Dendritic cell treated with granulocyte-macrophage colony-stimulating factor and Interleukin-4, amounts not matched to agents 40 ng/mL and 50 ng/mL, for 4 days (primary cell): ENCODE measurements around the gene C4orf51.

Experiments used
- H3K27ac Mint-ChIP-seq: one replicate; pipeline ENCODE4 v1.8.0; 2022; ENCODE audit warnings: mild to moderate bottlenecking, mixed read lengths
- H3K27me3 Mint-ChIP-seq: one replicate; pipeline ENCODE4 v1.8.0; 2022; ENCODE audit warnings: mild to moderate bottlenecking, mixed read lengths
- H3K36me3 Mint-ChIP-seq: one replicate; pipeline ENCODE4 v1.8.0; 2022; ENCODE audit warnings: low read depth, mixed read lengths
- H3K4me1 Mint-ChIP-seq: one replicate; pipeline ENCODE4 v1.8.0; 2022; ENCODE audit warnings: low read depth, mixed read lengths
- H3K4me3 Mint-ChIP-seq: one replicate; pipeline ENCODE4 v1.8.0; 2022; ENCODE audit warnings: mild to moderate bottlenecking, moderate library complexity, mixed read lengths
- H3K9me3 Mint-ChIP-seq: one replicate; pipeline ENCODE4 v1.8.0; 2022; ENCODE audit warnings: mixed read lengths
- intact Hi-C: fragments of 100-400 bp; cut with micrococcal nuclease; formaldehyde crosslinking; loops from one replicate; pipeline ENCODE4 v1.15.0; 2022

C4orf51 gene

GRCh38 chr4:145743641-145744040, 63.7 kb downstream of the C4orf51 start:
- Mint-ChIP-seq H3K9me3 (peaks cover 10% of the 10 kb centered on the region), H3K27ac (no peak overlapping the region), H3K36me3 (no peaks in the 10 kb centered on the region), H3K4me3 (no peak overlapping the region), H3K27me3 (peaks cover 11% of the 10 kb centered on the region), H3K4me1 (peaks cover 14% of the 10 kb centered on the region)
- intact Hi-C loops = no loop called here

DNA sequence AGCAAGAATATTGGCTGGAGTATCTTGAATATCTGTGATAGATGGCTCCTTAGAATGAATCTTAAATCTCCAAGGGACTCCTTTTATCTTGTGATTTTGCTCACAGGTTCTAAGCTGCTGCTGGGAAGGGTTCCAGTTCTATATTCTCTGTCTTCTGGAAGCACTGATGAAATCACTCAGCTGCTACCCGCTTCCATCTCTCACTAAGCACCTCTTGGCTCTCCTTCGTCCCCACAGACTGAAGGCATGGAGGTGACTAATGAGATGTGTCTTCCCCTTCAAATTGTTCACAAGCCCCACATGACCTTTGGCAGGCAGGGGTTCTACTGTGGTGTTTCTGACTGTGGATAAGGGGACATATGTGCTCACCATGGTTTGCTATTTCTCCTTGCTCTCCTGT, 75.9 kb downstream of the C4orf51 start:
- Mint-ChIP-seq H3K4me1 (peaks cover 15% of the 10 kb centered on the region), H3K36me3 (no peaks in the 10 kb centered on the region), H3K27me3 (no peaks in the 10 kb centered on the region), H3K27ac (peak overlapping the region; percentile 37), H3K9me3 (peaks cover 2% of the 10 kb centered on the region), H3K4me3 (no peak overlapping the region)
- intact Hi-C loops = no loop called here

DNA sequence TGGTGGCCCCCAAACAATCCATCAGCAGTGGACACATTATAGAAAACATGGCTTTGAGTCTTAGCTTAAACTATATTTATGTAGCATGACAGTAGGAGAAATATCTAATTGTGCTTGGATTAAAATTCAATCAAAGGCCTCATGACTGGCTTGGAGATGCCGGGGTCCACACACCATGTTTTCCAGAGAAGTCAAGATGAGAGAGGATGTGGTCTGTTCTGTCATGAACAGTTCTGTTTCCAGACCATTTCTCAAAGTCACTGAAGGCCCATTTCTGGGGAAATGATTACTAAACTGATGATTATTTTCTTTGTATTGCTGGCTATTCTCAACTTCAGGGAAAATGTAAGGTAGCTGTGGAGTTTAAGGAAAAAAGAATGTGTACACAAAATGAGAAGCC, 76.3 kb downstream of the C4orf51 start:
- Mint-ChIP-seq H3K9me3 (no peaks in the 10 kb centered on the region), H3K36me3 (no peaks in the 10 kb centered on the region), H3K4me1 (peaks cover 15% of the 10 kb centered on the region), H3K27ac (peak overlapping the region; percentile 37), H3K4me3 (no peak overlapping the region), H3K27me3 (no peaks in the 10 kb centered on the region)
- intact Hi-C loops = no loop called here

- Mint-ChIP-seq H3K4me1 (peaks cover 15% of the 10 kb centered on the region), H3K9me3 (no peaks in the 10 kb centered on the region), H3K27me3 (no peaks in the 10 kb centered on the region), H3K36me3 (no peaks in the 10 kb centered on the region), H3K4me3 (no peak overlapping the region), H3K27ac (no peak overlapping the region)
- intact Hi-C loops = no loop called here
Measured at GRCh38 chr4:145757188-145757587, 77.2 kb downstream of the C4orf51 start.

- Mint-ChIP-seq H3K4me3 (no peak overlapping the region), H3K27ac (no peak overlapping the region), H3K4me1 (peaks cover 15% of the 10 kb centered on the region), H3K9me3 (no peaks in the 10 kb centered on the region), H3K36me3 (no peaks in the 10 kb centered on the region), H3K27me3 (no peaks in the 10 kb centered on the region)
- intact Hi-C loops = no loop called here
Measured at GRCh38 chr4:145760176-145760575, 80.2 kb downstream of the C4orf51 start.

DNA sequence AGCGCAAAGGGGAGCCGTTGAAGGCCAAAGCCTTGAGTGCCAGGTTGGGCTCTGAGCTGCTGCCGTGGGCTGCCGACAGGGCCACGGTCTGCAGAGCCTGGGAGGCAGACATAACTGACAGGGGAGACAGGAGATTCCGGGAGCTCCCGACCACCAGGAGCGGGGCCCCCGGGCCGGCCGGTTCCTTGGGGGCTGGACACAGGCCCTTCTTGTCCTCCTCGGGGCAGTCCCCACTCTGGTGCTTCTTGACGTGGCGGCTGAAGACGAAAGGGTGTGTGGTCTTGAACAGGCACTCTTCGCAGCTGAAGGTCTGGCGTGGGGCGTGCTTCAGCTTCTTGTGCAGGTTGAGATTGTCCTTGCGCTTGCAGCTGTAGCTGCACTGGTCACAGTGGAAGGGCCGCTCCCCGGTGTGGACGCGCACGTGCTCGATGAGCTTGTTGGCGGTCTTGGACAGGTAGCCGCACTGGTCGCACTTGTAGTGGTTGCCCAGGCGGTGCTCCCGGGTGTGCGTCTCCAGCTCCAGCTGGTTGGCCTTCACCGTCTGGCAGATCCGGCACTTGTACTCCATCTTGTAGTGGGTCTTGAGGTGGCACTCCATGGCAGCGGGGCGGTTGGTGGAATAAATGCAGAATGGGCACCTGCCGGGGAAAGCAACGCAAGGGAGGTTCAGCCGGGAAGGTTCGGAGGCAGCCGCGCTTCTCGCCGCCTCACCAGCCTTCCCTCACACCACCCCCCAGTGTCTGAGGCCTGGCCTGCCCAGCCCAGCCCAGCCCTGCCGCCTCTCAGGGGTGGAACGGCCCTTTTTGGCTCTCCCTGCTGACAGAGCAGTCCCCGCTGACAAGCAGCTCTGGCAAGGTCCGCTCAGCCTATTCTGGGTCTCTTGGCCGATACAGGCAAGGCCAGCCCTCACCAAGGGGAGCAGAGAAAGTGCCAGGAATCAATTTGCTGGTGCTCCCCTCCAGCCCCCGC, 81.3 kb downstream of the C4orf51 start:
- Mint-ChIP-seq H3K27me3 (no peaks in the 10 kb centered on the region), H3K4me1 (peaks cover 9% of the 10 kb centered on the region), H3K27ac (no peak overlapping the region), H3K4me3 (no peak overlapping the region), H3K36me3 (no peaks in the 10 kb centered on the region), H3K9me3 (peaks cover 3% of the 10 kb centered on the region)
- intact Hi-C loops = no loop called here

GRCh38 chr4:145762719-145763118, 82.8 kb downstream of the C4orf51 start:
- peaks cover 18% of the 10 kb centered on the region for H3K9me3 Mint-ChIP-seq
- no peaks in the 10 kb centered on the region for H3K4me1 Mint-ChIP-seq
- H3K27me3 Mint-ChIP-seq = no peaks in the 10 kb centered on the region
- intact Hi-C loops = no loop called here
- H3K4me3 Mint-ChIP-seq = no peak overlapping the region
- H3K27ac Mint-ChIP-seq = no peak overlapping the region
- no peaks in the 10 kb centered on the region for H3K36me3 Mint-ChIP-seq

DNA sequence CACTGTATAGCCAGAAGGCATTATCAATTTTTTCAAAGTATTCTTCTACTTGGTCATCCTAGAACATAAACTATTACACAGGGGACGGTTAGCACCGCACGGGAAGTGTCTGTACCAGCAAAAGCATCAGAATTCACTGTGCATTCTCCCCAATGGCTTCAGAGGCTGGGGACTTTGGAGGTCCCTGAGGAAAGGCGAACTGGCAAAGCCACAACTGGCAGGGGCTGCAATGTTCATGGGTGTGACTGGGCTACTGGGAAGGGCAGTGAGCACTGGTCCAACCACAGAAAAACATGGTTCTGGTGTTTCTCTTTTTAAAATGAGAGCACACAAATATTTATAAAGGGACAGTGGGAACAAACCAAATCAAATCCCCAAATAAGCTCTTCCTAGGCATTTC, 83.5 kb downstream of the C4orf51 start:
- intact Hi-C loops = no loop called here
- no peak overlapping the region for H3K4me3 Mint-ChIP-seq
- H3K36me3 Mint-ChIP-seq = no peaks in the 10 kb centered on the region
- no peaks in the 10 kb centered on the region for H3K27me3 Mint-ChIP-seq
- H3K4me1 Mint-ChIP-seq = no peaks in the 10 kb centered on the region
- no peak overlapping the region for H3K27ac Mint-ChIP-seq
- peaks cover 19% of the 10 kb centered on the region for H3K9me3 Mint-ChIP-seq

DNA sequence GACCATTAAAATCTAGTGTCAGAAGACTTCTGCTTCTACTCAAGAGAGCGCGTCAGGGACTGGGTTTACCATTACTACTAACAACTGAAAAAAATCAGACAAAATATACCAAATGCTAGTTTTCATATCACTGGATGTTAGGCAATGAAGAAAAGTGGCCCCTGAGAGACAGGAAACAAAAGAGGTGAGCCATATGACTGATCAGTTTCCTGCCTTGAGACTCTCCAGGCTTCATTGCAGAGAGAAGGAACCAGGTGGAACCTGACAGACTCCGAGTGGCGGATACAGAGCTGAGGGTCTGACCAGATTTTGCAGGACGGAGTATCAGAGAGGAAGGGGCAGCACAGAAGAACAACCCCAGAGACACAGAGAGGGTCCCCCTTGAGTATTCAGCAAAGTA, 86.3 kb downstream of the C4orf51 start:
- Mint-ChIP-seq H3K4me1 (peaks cover 10% of the 10 kb centered on the region), H3K4me3 (no peak overlapping the region), H3K9me3 (peaks cover 19% of the 10 kb centered on the region), H3K36me3 (no peaks in the 10 kb centered on the region), H3K27ac (no peak overlapping the region), H3K27me3 (no peaks in the 10 kb centered on the region)
- intact Hi-C loops = no loop called here

DNA sequence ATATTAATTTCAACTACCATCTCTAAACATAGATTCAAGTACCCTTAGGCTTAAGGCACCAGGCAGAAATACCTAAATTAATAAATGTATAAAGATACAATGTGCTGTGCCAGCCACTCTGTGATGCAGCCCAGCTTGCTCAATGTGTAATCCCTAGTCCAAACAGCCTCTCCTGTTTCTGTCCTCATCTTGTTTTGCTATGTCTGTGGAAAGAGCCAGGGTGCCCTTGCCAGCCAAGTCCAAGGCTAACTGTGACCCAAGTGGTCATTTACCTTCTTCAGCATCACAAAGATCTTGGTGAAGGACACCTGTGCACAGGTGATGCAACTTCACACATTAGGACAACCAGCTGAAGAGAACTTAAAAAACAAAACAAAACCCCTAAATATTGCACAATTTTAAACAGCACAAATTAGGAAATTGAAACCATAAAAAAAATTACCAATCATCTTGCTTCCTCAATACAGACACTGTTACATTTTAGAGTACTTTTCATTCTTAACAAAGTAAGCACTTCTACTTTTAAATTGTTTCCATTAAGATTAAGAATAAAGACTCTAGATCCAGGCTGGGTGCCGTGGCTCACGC, 89.6 kb downstream of the C4orf51 start:
- Mint-ChIP-seq H3K36me3 (no peaks in the 10 kb centered on the region), H3K9me3 (peaks cover 19% of the 10 kb centered on the region), H3K4me1 (peaks cover 12% of the 10 kb centered on the region), H3K27me3 (no peaks in the 10 kb centered on the region), H3K4me3 (peak overlapping the region; percentile 32), H3K27ac (peak overlapping the region; percentile 82)
- intact Hi-C loops = no loop called here

DNA sequence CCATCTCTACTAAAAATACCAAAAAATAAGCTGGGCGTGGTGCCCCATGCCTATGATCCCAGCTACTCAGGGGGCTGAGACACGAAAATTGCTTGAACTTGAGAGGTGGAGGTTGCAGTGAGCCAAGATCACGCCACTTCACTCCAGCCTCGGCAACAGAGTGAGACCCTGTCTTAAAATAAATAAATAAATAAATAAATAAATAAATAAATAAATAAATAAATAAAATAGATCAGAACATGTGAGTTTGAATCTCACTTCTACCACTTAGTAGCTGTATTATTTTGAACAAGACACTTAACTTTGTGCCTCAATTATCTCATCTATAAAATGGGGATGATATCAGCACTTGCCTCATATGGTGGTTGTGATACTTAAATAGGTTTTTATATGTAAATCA, 90.2 kb downstream of the C4orf51 start:
- Mint-ChIP-seq H3K4me1 (peaks cover 12% of the 10 kb centered on the region), H3K9me3 (peaks cover 19% of the 10 kb centered on the region), H3K36me3 (no peaks in the 10 kb centered on the region), H3K27ac (peak overlapping the region; percentile 82), H3K4me3 (peak overlapping the region; percentile 32), H3K27me3 (no peaks in the 10 kb centered on the region)
- intact Hi-C loops = no loop called here

DNA sequence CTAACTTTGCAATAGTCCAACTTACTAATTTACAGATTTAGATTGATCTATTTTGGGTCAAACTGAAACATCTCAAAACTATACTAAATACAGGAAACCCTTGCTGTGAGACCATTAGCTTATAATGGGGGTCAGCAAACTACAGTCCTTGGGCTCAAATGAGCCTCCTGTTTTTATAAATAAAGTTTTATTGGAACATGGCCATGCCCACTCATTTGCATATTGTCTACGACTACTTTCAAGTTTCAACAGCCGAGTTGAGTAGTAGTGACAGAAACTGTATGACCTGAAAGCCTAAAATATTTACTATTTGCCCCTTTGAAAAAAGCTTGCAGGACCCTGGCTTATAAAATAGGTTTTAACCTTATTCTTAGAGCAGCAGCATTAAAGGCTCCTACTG, 92.4 kb downstream of the C4orf51 start:
- H3K4me1 Mint-ChIP-seq = peaks cover 12% of the 10 kb centered on the region
- H3K36me3 Mint-ChIP-seq = no peaks in the 10 kb centered on the region
- intact Hi-C loops = no loop called here
- H3K27me3 Mint-ChIP-seq = no peaks in the 10 kb centered on the region
- H3K4me3 Mint-ChIP-seq = no peak overlapping the region
- H3K9me3 Mint-ChIP-seq = peaks cover 4% of the 10 kb centered on the region
- H3K27ac Mint-ChIP-seq = no peak overlapping the region

DNA sequence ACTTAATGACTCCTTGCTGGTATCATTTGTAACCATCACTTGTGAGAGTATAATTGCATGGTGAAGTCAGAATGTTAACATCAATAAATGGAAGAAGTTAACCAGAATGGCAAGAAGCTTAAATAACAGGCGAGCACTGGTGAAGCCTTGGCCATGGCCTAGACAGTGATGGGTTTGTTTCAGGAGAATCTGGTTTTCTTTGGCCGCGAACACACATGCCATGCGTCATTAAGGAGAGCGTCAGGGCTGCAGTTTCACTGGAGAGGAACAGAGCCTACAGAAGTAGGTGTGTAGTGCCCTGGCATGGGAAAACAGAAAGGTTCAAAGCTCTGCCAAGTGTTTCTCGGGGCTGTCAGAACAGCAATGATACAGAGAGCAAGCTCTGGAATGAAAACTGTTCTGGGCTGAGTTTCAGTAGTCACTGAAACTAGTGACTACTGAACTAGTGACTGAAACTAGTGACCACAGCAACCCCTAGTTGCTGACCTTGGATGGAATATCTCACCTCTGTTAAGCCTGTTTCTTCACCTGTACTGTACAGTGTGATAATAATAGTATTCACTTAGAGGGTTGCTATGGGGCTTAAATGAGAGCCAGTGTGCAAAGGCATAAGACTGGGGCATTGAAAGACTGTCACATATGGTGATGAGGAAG, 93.8 kb downstream of the C4orf51 start:
- H3K27ac Mint-ChIP-seq = peak overlapping the region; percentile 11
- intact Hi-C loops = no loop called here
- H3K4me1 Mint-ChIP-seq = peaks cover 14% of the 10 kb centered on the region
- no peaks in the 10 kb centered on the region for H3K36me3 Mint-ChIP-seq
- H3K27me3 Mint-ChIP-seq = no peaks in the 10 kb centered on the region
- no peaks in the 10 kb centered on the region for H3K9me3 Mint-ChIP-seq
- H3K4me3 Mint-ChIP-seq = no peak overlapping the region

GRCh38 chr4:145774473-145774872, 94.5 kb downstream of the C4orf51 start:
- Mint-ChIP-seq H3K27ac (peak overlapping the region; percentile 7), H3K36me3 (no peaks in the 10 kb centered on the region), H3K9me3 (no peaks in the 10 kb centered on the region), H3K27me3 (no peaks in the 10 kb centered on the region), H3K4me1 (peaks cover 20% of the 10 kb centered on the region), H3K4me3 (no peak overlapping the region)
- intact Hi-C loops = no loop called here
